Panc1 (cell line): Measurements from ENCODE around the gene DCC. TPM values are rescaled to one million over a fixed set of nuclear protein-coding genes. Genes with fewer than 3 reads are reported as not detected.

Experiments
- ATAC-seq: fragments of 200-7000 bp; cut with Tn5 transposase; 2 replicates; pipeline ENCODE4 v1.9.1; 2020; ENCODE audit warnings: mild to moderate bottlenecking, moderate library complexity
- BruUV-seq: library from RNA; stranded (reverse); fragments of 400-500 nt; replicated peaks from 2 replicates; lab custom pipeline; 2021; lab: Mats Ljungman, UMichigan
- CTCF ChIA-PET: fragments of 300-600 bp; sonication (Branson Sonifier 250); formaldehyde crosslinking; loops from one replicate; lab custom pipeline; 2022; ENCODE audit warnings: antibody characterized with exemption; lab: Charles Lee
- POLR2A ChIA-PET: fragments of 300-600 bp; sonication (Branson Sonifier 250); formaldehyde crosslinking; loops from one replicate; lab custom pipeline; 2022; ENCODE audit warnings: antibody characterized with exemption; lab: Charles Lee
- DNase-seq: peaks from one replicate; pipeline ENCODE4 v3.0.0-alpha.2; 2010; ENCODE audit warnings: low read depth, low spot score
- H3K27ac ChIP-seq: 2 replicates; pipeline ENCODE4 v1.5.1; 2011; ENCODE audit warnings: mild to moderate bottlenecking, low read length, inconsistent platforms
- H3K27me3 ChIP-seq: fragments of 200-500 bp; sonication (Bioruptor generic); 2 replicates; pipeline ENCODE4 v1.6.0; 2014; ENCODE audit warnings: low read length, inconsistent platforms; ENCODE audit not compliant: control insufficient read depth, insufficient read depth
- H3K36me3 ChIP-seq: fragments of 200-500 bp; sonication (Bioruptor generic); 2 replicates; pipeline ENCODE4 v1.5.1; 2014; ENCODE audit warnings: inconsistent platforms, mild to moderate bottlenecking, low read length, moderate library complexity; ENCODE audit not compliant: control insufficient read depth, insufficient read depth
- H3K4me1 ChIP-seq: 2 replicates; pipeline ENCODE4 v1.5.1; 2011; ENCODE audit warnings: inconsistent platforms, mild to moderate bottlenecking, low read length, moderate library complexity; ENCODE audit not compliant: control insufficient read depth, insufficient read depth
- H3K4me3 ChIP-seq, 2 experiments: 2 replicates each; pipeline ENCODE4 v1.5.1; 2011 to 2012; ENCODE audit warnings: low read depth in 2 of 2, low read length in 2 of 2, mild to moderate bottlenecking in 2 of 2, inconsistent platforms in 1 of 2, moderate library complexity in 1 of 2
- H3K9me3 ChIP-seq: fragments of 200-500 bp; sonication (Bioruptor generic); 2 replicates; pipeline ENCODE4 v1.5.1; 2014; ENCODE audit warnings: low read depth, mild to moderate bottlenecking, inconsistent platforms, low read length, moderate library complexity; ENCODE audit not compliant: control insufficient read depth, insufficient read depth
- POLR2AphosphoS5 ChIP-seq: IDR thresholded peaks from 2 replicates; pipeline ENCODE4 v1.6.1; 2012; ENCODE audit warnings: mild to moderate bottlenecking, low read depth, low read length, moderate library complexity
- SIN3A ChIP-seq: IDR thresholded peaks from 2 replicates; pipeline ENCODE4 v1.6.1; 2012; ENCODE audit warnings: low read depth, mild to moderate bottlenecking, low read length, moderate library complexity, borderline replicate concordance; ENCODE audit not compliant: insufficient read depth
- TCF7L2 ChIP-seq: IDR thresholded peaks from 2 replicates; pipeline ENCODE4 v1.6.1; 2011; ENCODE audit warnings: mild to moderate bottlenecking, low read depth, low read length, inconsistent platforms
- in situ Hi-C: cut with HindIII; loops from 2 replicates; pipeline ENCODE4 v1.10.0; 2016; ENCODE audit warnings: low sequenced_read_pairs, low pct_unique_long_range_greater_than_20kb
- intact Hi-C: fragments of 100-400 bp; cut with micrococcal nuclease; formaldehyde crosslinking; loops from one replicate; pipeline ENCODE4 v1.10.0; 2022; ENCODE audit not compliant: unreplicated experiment
- total RNA-seq: library from RNA; stranded (reverse); gene quantifications from one replicate; pipeline ENCODE4 v1.2.1, GENCODE V29; 2021; ENCODE audit not compliant: unreplicated experiment
- TF ChIP-seq, protein P1 (sequence below), 2 experiments: IDR thresholded peaks; 2 replicates each; pipeline ENCODE4 v1.6.1; 2011 to 2012; ENCODE audit warnings: low read depth in 2 of 2, control low read depth in 1 of 2, low read length in 1 of 2, mild to moderate bottlenecking in 1 of 2, moderate library complexity in 1 of 2; ENCODE audit not compliant: insufficient read depth in 1 of 2
- TF ChIP-seq, protein P2 (sequence below): fragments of 450-650 bp; IDR thresholded peaks from 2 replicates; pipeline ENCODE4 v1.5.1; 2017; ENCODE audit warnings: mild to moderate bottlenecking

The DCC gene
- total RNA-seq, 1 experiment from 2014 or later = not detected

DNA sequence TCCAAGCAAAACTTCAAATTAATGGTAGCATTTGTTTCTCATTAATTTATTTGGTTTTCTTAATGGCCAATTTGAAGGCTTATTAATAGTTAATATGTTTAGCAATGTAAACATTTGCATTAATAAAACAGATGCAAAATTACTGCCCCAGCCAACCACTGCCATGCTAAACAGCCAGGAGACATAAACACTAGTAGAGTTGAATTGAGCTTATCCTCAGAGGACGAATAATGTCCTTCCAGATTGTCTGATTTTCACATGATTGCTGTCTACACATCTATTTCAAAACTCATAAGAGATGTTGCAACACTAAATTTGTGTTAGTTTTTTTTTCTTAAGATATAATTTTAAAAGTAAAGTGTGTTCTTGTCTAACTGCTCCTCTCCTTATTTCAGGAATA, 128.5 kb downstream of the DCC start:
- TF ChIP-seq, protein P1, sequence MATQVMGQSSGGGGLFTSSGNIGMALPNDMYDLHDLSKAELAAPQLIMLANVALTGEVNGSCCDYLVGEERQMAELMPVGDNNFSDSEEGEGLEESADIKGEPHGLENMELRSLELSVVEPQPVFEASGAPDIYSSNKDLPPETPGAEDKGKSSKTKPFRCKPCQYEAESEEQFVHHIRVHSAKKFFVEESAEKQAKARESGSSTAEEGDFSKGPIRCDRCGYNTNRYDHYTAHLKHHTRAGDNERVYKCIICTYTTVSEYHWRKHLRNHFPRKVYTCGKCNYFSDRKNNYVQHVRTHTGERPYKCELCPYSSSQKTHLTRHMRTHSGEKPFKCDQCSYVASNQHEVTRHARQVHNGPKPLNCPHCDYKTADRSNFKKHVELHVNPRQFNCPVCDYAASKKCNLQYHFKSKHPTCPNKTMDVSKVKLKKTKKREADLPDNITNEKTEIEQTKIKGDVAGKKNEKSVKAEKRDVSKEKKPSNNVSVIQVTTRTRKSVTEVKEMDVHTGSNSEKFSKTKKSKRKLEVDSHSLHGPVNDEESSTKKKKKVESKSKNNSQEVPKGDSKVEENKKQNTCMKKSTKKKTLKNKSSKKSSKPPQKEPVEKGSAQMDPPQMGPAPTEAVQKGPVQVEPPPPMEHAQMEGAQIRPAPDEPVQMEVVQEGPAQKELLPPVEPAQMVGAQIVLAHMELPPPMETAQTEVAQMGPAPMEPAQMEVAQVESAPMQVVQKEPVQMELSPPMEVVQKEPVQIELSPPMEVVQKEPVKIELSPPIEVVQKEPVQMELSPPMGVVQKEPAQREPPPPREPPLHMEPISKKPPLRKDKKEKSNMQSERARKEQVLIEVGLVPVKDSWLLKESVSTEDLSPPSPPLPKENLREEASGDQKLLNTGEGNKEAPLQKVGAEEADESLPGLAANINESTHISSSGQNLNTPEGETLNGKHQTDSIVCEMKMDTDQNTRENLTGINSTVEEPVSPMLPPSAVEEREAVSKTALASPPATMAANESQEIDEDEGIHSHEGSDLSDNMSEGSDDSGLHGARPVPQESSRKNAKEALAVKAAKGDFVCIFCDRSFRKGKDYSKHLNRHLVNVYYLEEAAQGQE (IDR thresholded peaks at IDR 0.05; ENCODE audit: insufficient read depth in 1 of 2, low read depth in 2 of 2, low read length in 1 of 2) = no peak
- TF ChIP-seq, protein P2, sequence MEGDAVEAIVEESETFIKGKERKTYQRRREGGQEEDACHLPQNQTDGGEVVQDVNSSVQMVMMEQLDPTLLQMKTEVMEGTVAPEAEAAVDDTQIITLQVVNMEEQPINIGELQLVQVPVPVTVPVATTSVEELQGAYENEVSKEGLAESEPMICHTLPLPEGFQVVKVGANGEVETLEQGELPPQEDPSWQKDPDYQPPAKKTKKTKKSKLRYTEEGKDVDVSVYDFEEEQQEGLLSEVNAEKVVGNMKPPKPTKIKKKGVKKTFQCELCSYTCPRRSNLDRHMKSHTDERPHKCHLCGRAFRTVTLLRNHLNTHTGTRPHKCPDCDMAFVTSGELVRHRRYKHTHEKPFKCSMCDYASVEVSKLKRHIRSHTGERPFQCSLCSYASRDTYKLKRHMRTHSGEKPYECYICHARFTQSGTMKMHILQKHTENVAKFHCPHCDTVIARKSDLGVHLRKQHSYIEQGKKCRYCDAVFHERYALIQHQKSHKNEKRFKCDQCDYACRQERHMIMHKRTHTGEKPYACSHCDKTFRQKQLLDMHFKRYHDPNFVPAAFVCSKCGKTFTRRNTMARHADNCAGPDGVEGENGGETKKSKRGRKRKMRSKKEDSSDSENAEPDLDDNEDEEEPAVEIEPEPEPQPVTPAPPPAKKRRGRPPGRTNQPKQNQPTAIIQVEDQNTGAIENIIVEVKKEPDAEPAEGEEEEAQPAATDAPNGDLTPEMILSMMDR = no peak
- TF ChIP-seq POLR2AphosphoS5 = no peak
- TF ChIP-seq TCF7L2 = no peak
- TF ChIP-seq SIN3A = no peak
- ChIA-PET POLR2A (no interaction called here), CTCF (no interaction called here)
- Histone ChIP-seq H3K4me1 (no peaks in the 10 kb centered on the region), H3K4me3 (no peak overlapping the region), H3K36me3 (no peaks in the 10 kb centered on the region), H3K27me3 (no peaks in the 10 kb centered on the region), H3K27ac (no peak overlapping the region), H3K9me3 (no peaks in the 10 kb centered on the region)
- ATAC-seq (no peak), DNase-seq (no peak)
- no TSS peak for BruUV-seq
- in situ Hi-C loops = no loop called here
- intact Hi-C loops = no loop called here

DNA sequence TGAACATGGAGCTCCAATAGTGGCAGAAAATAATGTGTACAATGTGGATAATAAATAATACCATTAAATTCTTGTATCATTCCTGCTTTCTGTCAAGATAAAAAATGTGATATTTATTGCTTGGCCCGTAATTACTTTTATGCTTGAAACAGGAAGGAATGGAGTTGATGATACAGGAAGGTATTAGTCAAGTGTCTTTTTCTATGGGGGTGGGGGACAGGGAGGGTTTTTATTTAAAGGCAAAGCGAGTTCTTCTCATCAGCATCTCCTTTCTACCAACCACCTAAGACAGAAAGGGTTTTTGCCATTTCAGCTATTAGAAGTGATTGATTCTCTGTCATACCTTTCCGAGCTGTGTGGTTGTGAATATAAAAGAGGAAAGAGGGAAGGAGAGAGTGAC, 135.3 kb downstream of the DCC start:
- intact Hi-C loops (no loop called here), in situ Hi-C loops (no loop called here)
- TF ChIP-seq POLR2AphosphoS5 (no peak), TCF7L2 (no peak), SIN3A (no peak)
- TF ChIP-seq, protein P2 = no peak
- TF ChIP-seq, protein P1 (IDR thresholded peaks at IDR 0.05; ENCODE audit: insufficient read depth in 1 of 2, low read depth in 2 of 2, low read length in 1 of 2) = no peak
- Histone ChIP-seq H3K27me3 (no peaks in the 10 kb centered on the region), H3K9me3 (no peaks in the 10 kb centered on the region), H3K36me3 (no peaks in the 10 kb centered on the region), H3K4me1 (no peaks in the 10 kb centered on the region), H3K27ac (no peak overlapping the region), H3K4me3 (no peak overlapping the region)
- CTCF ChIA-PET = no interaction called here
- ATAC-seq = no peak
- POLR2A ChIA-PET = no interaction called here
- no TSS peak for BruUV-seq
- DNase-seq = no peak
